LNCaP clone FGC (cell line): ENCODE data around the gene IPPK.
"Not testable (repeated sequence)": the region's sequence is repeated elsewhere in the genome, so short reads cannot be mapped to it uniquely, and the experiment has no call there.

ENCODE experiments used
- DNase-seq: peaks from one replicate; pipeline ENCODE4 v3.0.0-alpha.2; 2011; ENCODE audit warnings: low read depth
- H3K4me3 ChIP-seq: 2 replicates; pipeline ENCODE4 v1.5.1; 2011; ENCODE audit warnings: mild to moderate bottlenecking, low read depth, low read length, control low read depth
- CTCF ChIP-seq: IDR thresholded peaks from 2 replicates; pipeline ENCODE4 v1.5.1; 2012; ENCODE audit warnings: mild to moderate bottlenecking; ENCODE audit not compliant: control insufficient read depth, insufficient read depth; ENCODE audit errors: extremely low read depth

IPPK gene

GRCh38 chr9:92627651-92628050 is 42.3 kb downstream of the IPPK start:
- H3K4me3 ChIP-seq, result no peak overlapping the region
- DNase-seq, result no peak
- TF ChIP-seq CTCF, result no peak

- no peak for DNase-seq
- TF ChIP-seq CTCF, result no peak
- H3K4me3 ChIP-seq, result no peak overlapping the region
Measured at GRCh38 chr9:92626484-92626883, 43.4 kb downstream of the IPPK start.

GRCh38 chr9:92623936-92624335 is 46.0 kb downstream of the IPPK start:
- not testable (repeated sequence) for DNase-seq, H3K4me3 ChIP-seq

- H3K4me3 ChIP-seq, result no peak overlapping the region
- DNase-seq, result no peak
- no peak for TF ChIP-seq CTCF
Measured at GRCh38 chr9:92620845-92621244, 49.1 kb downstream of the IPPK start.

GRCh38 chr9:92619601-92620300 is 50.2 kb downstream of the IPPK start:
- TF ChIP-seq CTCF, result no peak
- no peak for DNase-seq
- H3K4me3 ChIP-seq, result no peak overlapping the region

GRCh38 chr9:92618633-92619225 is 51.2 kb downstream of the IPPK start:
- no peak for DNase-seq
- no peak overlapping the region for H3K4me3 ChIP-seq
- no peak for TF ChIP-seq CTCF

GRCh38 chr9:92617951-92618510 is 51.9 kb downstream of the IPPK start:
- no peak for TF ChIP-seq CTCF

More at GRCh38 chr9:92617951-92618510, 51.9 kb downstream of the IPPK start:
- DNase-seq, result no peak
- no peak overlapping the region for H3K4me3 ChIP-seq
